Medulla oblongata (tissue), 1 donor: ENCODE results near the gene ATE1.
"Not testable (repeated sequence)": the region's sequence is repeated elsewhere in the genome, so short reads cannot be mapped to it uniquely, and the experiment has no call there.

Experiments used
- DNase-seq: peaks from one replicate; pipeline ENCODE4 v3.0.0-alpha.2; 2015; ENCODE audit errors: extremely low spot score

The ATE1 gene

GRCh38 chr10:121736315-121737130 lies 191.3 kb downstream of the ATE1 start:
- no peak for DNase-seq

- no peak for DNase-seq
These were observed 192.6 kb downstream of the ATE1 start for GRCh38 chr10:121735263-121735662.

GRCh38 chr10:121734589-121735045 lies 193.2 kb downstream of the ATE1 start:
- peak; percentile 51 for DNase-seq

- no peak for DNase-seq
These were observed 195.0 kb downstream of the ATE1 start for GRCh38 chr10:121732656-121733445.

- DNase-seq, result no peak
These were observed 195.7 kb downstream of the ATE1 start for GRCh38 chr10:121732172-121732571.

GRCh38 chr10:121724282-121724681 lies 203.5 kb downstream of the ATE1 start:
- DNase-seq, result no peak

GRCh38 chr10:121722665-121723064 lies 205.2 kb downstream of the ATE1 start:
- no peak for DNase-seq

GRCh38 chr10:121721257-121721656 lies 206.6 kb downstream of the ATE1 start:
- peak; percentile 52 for DNase-seq

- no peak for DNase-seq
These were observed 211.9 kb downstream of the ATE1 start for GRCh38 chr10:121715969-121716368.

GRCh38 chr10:121715076-121715475 lies 212.8 kb downstream of the ATE1 start:
- no peak for DNase-seq

GRCh38 chr10:121713486-121713885 lies 214.3 kb downstream of the ATE1 start:
- no peak for DNase-seq

GRCh38 chr10:121710971-121711370 lies 216.9 kb downstream of the ATE1 start:
- DNase-seq, result no peak

GRCh38 chr10:121710207-121710606 lies 217.6 kb downstream of the ATE1 start:
- no peak for DNase-seq

- DNase-seq, result no peak
These were observed 218.2 kb downstream of the ATE1 start for GRCh38 chr10:121709675-121710073.

GRCh38 chr10:121708728-121709674 lies 218.8 kb downstream of the ATE1 start:
- no peak for DNase-seq

- no peak for DNase-seq
These were observed 225.2 kb downstream of the ATE1 start for GRCh38 chr10:121702351-121703320.

GRCh38 chr10:121700416-121700815 lies 227.4 kb downstream of the ATE1 start:
- no peak for DNase-seq

GRCh38 chr10:121699703-121700102 lies 228.1 kb downstream of the ATE1 start:
- DNase-seq, result not testable (repeated sequence)

- no peak for DNase-seq
These were observed 228.9 kb downstream of the ATE1 start for GRCh38 chr10:121698902-121699301.

- no peak for DNase-seq
These were observed 229.5 kb downstream of the ATE1 start for GRCh38 chr10:121698336-121698735.

- no peak for DNase-seq
These were observed 231.0 kb downstream of the ATE1 start for GRCh38 chr10:121696854-121697253.
